Suprapubic skin (tissue), 4 donors: ENCODE measurements around the gene GRIA1. TPM values are rescaled to one million over a fixed set of nuclear protein-coding genes. Genes with fewer than 3 reads are reported as not detected.

Source experiments
- DNase-seq, 2 donors: peaks; one replicate each; pipeline ENCODE4 v3.0.0-alpha.2; 2019; ENCODE audit warnings: low spot score in 2 of 2
- H3K27ac ChIP-seq: fragments of 200-600 bp; sonication (generic); one replicate; pipeline ENCODE4 v1.5.1; 2019
- H3K27me3 ChIP-seq: fragments of 200-600 bp; sonication (generic); one replicate; pipeline ENCODE4 v1.5.1; 2019
- H3K36me3 ChIP-seq: fragments of 200-600 bp; sonication (generic); one replicate; pipeline ENCODE4 v1.5.1; 2019
- H3K4me1 ChIP-seq: fragments of 200-600 bp; sonication (generic); one replicate; pipeline ENCODE4 v1.5.1; 2019
- H3K4me3 ChIP-seq: fragments of 200-600 bp; sonication (generic); one replicate; pipeline ENCODE4 v1.5.1; 2019; ENCODE audit warnings: mild to moderate bottlenecking
- H3K9me3 ChIP-seq: fragments of 200-600 bp; sonication (generic); one replicate; pipeline ENCODE4 v1.5.1; 2019
- EP300 ChIP-seq: sonication (generic); formaldehyde crosslinking; IDR thresholded peaks from one replicate; pipeline ENCODE4 v1.6.1; 2017; ENCODE audit warnings: antibody characterized with exemption
- POLR2A ChIP-seq, 2 donors: fragments of 450-650 bp; IDR thresholded peaks; one replicate each; pipeline ENCODE4 v1.6.1; 2017; ENCODE audit warnings: antibody characterized with exemption in 2 of 2, mild to moderate bottlenecking in 2 of 2, moderate library complexity in 2 of 2
- POLR2AphosphoS5 ChIP-seq, 3 donors: sonication (generic); formaldehyde crosslinking; IDR thresholded peaks; one replicate each; pipeline ENCODE4 v1.6.1; 2017; ENCODE audit warnings: antibody characterized with exemption in 3 of 3
- WGBS: methylation state at CpG from one replicate; pipeline ENCODE4 v1.1.5; 2018; 5-methylcytosine and 5-hydroxymethylcytosine counted together
- total RNA-seq, 4 donors: library from RNA; depleted of rRNA; stranded (reverse); fragments of >200 nt; gene quantifications; one replicate each; pipeline ENCODE4 v1.1.0, GENCODE V29; 2016
- TF ChIP-seq, protein P1 (sequence below), 2 donors: fragments of 200-600 bp in 1 of 2; fragments of 450-650 bp in 1 of 2; sonication (generic) in 1 of 2; IDR thresholded peaks; one replicate each; pipeline ENCODE4 v1.5.1; 2016 to 2019; ENCODE audit warnings: antibody characterized with exemption in 2 of 2, mild to moderate bottlenecking in 1 of 2, moderate library complexity in 1 of 2

Gene GRIA1
- total RNA-seq, 4 donors from 2014 or later = 0.21 to 0.62 (median 0.38) TPM; not detected in 1

DNA sequence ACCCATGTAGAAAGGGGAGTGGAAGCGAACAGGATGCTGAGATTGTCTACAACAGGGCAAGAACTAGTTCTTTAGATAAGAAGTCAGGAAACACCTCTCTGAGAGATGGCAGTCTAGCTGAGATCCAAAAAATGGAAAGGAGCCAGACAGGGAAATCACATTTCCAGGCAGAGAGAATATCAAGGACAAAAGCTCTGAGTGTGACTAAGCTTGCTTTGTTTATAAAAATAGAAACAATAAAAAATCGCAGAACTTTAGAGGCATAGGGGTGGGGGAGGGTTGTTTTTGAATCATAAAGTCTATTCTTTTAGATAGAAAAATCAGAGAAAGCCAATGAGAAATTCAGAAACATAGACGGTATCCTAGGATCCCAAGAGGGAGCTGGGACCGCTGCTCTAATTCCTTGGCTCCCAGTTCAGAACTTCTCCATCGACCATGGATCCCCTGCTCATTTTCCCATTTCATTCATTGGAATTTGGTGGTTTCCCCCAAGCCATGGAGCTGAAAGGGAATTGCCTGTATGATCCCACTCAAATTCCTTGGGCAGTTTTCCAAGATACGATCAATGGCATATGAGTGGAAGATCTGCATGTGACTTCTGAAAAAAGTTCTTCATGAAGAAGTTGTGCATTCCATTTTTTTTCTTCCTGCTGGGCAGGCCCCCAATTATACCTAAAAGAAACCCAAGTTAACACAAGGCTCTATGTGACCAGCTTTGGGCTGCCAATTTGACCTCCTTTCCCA lies 182.0 kb downstream of the GRIA1 start:
- H3K27ac ChIP-seq = no peak overlapping the region
- H3K4me1 ChIP-seq = no peaks in the 10 kb centered on the region
- no peak for TF ChIP-seq EP300
- TF ChIP-seq POLR2A (IDR thresholded peaks at IDR 0.05) = no peak
- no peak for DNase-seq
- no peaks in the 10 kb centered on the region for H3K36me3 ChIP-seq
- no peaks in the 10 kb centered on the region for H3K27me3 ChIP-seq
- 49% methylated on average over 6 of the region's 6 CpGs for WGBS
- no peaks in the 10 kb centered on the region for H3K9me3 ChIP-seq
- no peak overlapping the region for H3K4me3 ChIP-seq

DNA sequence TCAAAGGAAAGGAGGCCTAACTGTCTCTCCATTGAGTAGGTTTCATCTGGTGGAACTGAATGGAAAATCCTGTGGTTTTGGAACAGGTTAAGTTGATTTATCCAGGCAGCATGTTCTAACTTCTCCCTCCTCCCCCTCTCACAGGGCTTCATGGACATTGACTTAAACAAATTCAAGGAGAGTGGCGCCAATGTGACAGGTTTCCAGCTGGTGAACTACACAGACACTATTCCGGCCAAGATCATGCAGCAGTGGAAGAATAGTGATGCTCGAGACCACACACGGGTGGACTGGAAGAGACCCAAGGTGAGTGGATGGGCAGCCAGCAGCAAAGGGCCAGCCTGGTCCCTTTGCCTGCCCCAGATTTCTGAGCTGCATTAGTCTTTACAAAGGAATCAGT lies 183.9 kb downstream of the GRIA1 start:
- Histone ChIP-seq H3K4me3 (no peak overlapping the region), H3K27me3 (no peaks in the 10 kb centered on the region), H3K4me1 (no peaks in the 10 kb centered on the region), H3K27ac (no peak overlapping the region), H3K9me3 (no peaks in the 10 kb centered on the region), H3K36me3 (no peaks in the 10 kb centered on the region)
- WGBS = 85% methylated on average over 4 of the region's 4 CpGs
- DNase-seq = no peak
- TF ChIP-seq POLR2A (IDR thresholded peaks at IDR 0.05) (no peak), POLR2AphosphoS5 (IDR thresholded peaks at IDR 0.05) (no peak)

DNA sequence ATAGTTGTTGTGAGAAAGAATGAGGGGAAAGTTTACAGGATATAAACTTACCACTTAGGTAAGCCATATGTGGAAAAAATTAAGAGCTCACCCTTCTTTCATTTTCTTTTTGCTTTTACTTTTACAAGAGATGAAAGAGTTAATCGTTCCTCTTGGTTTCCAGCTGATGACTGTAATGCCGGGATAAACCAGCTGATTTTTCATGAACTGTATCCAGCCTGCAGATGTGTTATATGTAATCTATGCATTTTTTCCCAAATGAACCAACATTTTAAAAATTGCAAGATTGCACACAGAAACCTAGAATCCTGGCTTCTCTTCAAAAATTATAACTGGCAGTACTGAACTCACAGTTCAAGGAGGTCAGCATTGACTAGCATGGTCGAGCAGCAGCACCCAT lies 185.9 kb downstream of the GRIA1 start:
- WGBS = 37% methylated on average over 3 of the region's 3 CpGs
- TF ChIP-seq, protein P1, sequence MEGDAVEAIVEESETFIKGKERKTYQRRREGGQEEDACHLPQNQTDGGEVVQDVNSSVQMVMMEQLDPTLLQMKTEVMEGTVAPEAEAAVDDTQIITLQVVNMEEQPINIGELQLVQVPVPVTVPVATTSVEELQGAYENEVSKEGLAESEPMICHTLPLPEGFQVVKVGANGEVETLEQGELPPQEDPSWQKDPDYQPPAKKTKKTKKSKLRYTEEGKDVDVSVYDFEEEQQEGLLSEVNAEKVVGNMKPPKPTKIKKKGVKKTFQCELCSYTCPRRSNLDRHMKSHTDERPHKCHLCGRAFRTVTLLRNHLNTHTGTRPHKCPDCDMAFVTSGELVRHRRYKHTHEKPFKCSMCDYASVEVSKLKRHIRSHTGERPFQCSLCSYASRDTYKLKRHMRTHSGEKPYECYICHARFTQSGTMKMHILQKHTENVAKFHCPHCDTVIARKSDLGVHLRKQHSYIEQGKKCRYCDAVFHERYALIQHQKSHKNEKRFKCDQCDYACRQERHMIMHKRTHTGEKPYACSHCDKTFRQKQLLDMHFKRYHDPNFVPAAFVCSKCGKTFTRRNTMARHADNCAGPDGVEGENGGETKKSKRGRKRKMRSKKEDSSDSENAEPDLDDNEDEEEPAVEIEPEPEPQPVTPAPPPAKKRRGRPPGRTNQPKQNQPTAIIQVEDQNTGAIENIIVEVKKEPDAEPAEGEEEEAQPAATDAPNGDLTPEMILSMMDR (IDR thresholded peaks at IDR 0.05) = no peak
- no peak for TF ChIP-seq EP300
- no peak for TF ChIP-seq POLR2AphosphoS5 (IDR thresholded peaks at IDR 0.05)
- TF ChIP-seq POLR2A (IDR thresholded peaks at IDR 0.05) = no peak
- no peaks in the 10 kb centered on the region for H3K9me3 ChIP-seq
- H3K27ac ChIP-seq = no peak overlapping the region
- H3K27me3 ChIP-seq = no peaks in the 10 kb centered on the region
- no peaks in the 10 kb centered on the region for H3K36me3 ChIP-seq
- no peak for DNase-seq
- H3K4me3 ChIP-seq = no peak overlapping the region
- H3K4me1 ChIP-seq = no peaks in the 10 kb centered on the region

DNA sequence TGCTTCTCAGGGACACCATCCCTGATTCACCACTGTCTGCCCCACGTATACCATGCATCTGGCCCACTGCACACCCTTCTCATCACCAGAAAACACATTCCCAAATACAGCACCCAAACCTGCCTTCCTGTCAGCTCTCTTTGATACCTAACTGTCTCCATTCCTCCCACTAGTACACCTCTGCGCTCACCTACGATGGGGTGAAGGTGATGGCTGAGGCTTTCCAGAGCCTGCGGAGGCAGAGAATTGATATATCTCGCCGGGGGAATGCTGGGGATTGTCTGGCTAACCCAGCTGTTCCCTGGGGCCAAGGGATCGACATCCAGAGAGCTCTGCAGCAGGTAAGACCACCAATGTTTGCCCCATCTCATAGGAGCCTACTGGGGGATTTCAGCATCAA lies 186.4 kb downstream of the GRIA1 start:
- Histone ChIP-seq H3K27me3 (no peaks in the 10 kb centered on the region), H3K9me3 (no peaks in the 10 kb centered on the region), H3K4me3 (no peak overlapping the region), H3K36me3 (no peaks in the 10 kb centered on the region), H3K27ac (no peak overlapping the region), H3K4me1 (no peaks in the 10 kb centered on the region)
- 75% methylated on average over 7 of the region's 7 CpGs for WGBS
- TF ChIP-seq POLR2A (IDR thresholded peaks at IDR 0.05) (no peak), EP300 (no peak), POLR2AphosphoS5 (IDR thresholded peaks at IDR 0.05) (no peak)
- TF ChIP-seq, protein P1 (IDR thresholded peaks at IDR 0.05) = no peak
- DNase-seq = no peak

DNA sequence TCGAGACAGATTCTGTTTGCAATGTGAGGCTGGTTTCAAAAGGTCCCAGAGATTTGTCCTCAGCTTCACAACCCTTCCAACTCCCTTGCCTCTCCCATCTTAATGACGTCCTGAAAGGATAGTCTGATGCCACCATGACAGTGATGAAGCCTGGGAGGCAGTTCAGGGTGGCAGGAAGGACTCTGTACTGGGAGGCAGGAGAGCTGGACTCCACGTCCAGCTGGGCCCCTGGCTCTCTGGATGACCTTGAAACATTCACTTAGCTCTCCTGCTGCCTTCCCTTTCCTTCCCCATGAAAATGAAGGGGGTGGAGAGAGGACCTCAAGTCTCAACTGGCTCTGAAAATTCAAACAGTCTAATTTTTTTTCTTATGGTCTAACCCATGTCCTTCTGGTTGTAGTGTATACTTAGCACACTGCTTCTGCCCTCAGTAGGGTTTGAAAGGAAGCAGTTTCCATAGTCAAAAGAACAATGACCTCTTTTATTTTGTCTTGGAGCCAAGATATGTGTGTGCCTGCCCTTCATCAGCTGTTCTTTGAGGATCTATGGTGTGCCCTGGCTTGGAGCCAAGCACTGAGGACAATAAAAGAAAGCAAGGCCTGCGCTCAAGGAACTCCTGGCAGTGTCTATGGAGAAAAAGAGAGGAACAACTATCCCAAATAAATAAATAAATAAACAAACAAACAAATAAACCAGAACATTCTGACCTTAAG lies 188.3 kb downstream of the GRIA1 start:
- WGBS = 60% methylated on average over 4 of the region's 4 CpGs
- H3K27ac ChIP-seq = no peak overlapping the region

DNA sequence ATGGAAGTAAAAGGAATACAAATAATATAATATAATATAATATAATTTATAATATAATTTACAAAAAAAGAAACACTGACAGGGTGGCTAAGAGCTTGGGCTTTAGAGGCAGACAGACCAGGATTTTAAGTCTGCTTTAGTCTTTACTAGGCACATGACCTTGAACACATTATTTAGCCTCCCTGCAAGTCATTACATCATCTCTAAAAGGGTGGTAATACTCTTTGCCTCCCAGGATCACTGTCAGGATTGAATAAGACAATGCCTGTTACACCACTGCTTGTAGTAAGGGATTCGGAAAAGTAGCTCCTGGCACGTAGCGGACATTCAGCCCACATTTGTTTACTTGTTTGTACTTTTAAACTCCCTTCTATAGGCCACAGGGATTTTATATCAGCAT lies 199.8 kb downstream of the GRIA1 start:
- WGBS = 95% methylated on average over 3 of the region's 3 CpGs
- Histone ChIP-seq H3K9me3 (no peaks in the 10 kb centered on the region), H3K36me3 (no peaks in the 10 kb centered on the region), H3K4me1 (no peaks in the 10 kb centered on the region), H3K27ac (no peak overlapping the region), H3K4me3 (no peak overlapping the region), H3K27me3 (no peaks in the 10 kb centered on the region)
- DNase-seq = no peak
- TF ChIP-seq, protein P1 (IDR thresholded peaks at IDR 0.05) = no peak
- TF ChIP-seq POLR2AphosphoS5 (IDR thresholded peaks at IDR 0.05) (no peak), POLR2A (IDR thresholded peaks at IDR 0.05) (no peak), EP300 (no peak)

More for the DNA sequence above, 188.3 kb downstream of the GRIA1 start:
- no peak overlapping the region for H3K4me3 ChIP-seq
- no peak for DNase-seq
- H3K4me1 ChIP-seq = no peaks in the 10 kb centered on the region
- no peak for TF ChIP-seq POLR2A (IDR thresholded peaks at IDR 0.05)
- no peak for TF ChIP-seq POLR2AphosphoS5 (IDR thresholded peaks at IDR 0.05)
- TF ChIP-seq EP300 = no peak
- TF ChIP-seq, protein P1 (IDR thresholded peaks at IDR 0.05) = no peak
- H3K36me3 ChIP-seq = no peaks in the 10 kb centered on the region
- no peaks in the 10 kb centered on the region for H3K27me3 ChIP-seq
- H3K9me3 ChIP-seq = no peaks in the 10 kb centered on the region
